KBM-7 (cell line): ENCODE measurements around the gene PREX1.

Experiments used
- DNase-seq: peaks from one replicate; pipeline ENCODE4 v3.0.0-alpha.2; 2015
- in situ Hi-C: fragments of 300-500 bp; cut with MboI; formaldehyde crosslinking; loops from 2 replicates; pipeline ENCODE4 v1.14.3; 2020; ENCODE audit warnings: low sequenced_read_pairs, low pct_unique_long_range_greater_than_20kb, mixed read lengths

The PREX1 gene

GRCh38 chr20:48661575-48662455 lies 166.0 kb downstream of the PREX1 start:
- DNase-seq: no peak
- in situ Hi-C loops: no loop called here

- DNase-seq: no peak
- in situ Hi-C loops: no loop called here
Observed at GRCh38 chr20:48660788-48661187, 167.0 kb downstream of the PREX1 start.

GRCh38 chr20:48659858-48660257 lies 167.9 kb downstream of the PREX1 start:
- DNase-seq: no peak
- in situ Hi-C loops: loop anchor here (10.0 kb wide), 1 partner anchor 235 kb away; no protein-coding TSS in a partner anchor

- in situ Hi-C loops: loop anchor here (10.0 kb wide), 1 partner anchor 236 kb away; no protein-coding TSS in a partner anchor
- no peak for DNase-seq
Observed at GRCh38 chr20:48658505-48658904, 169.3 kb downstream of the PREX1 start.

- no peak for DNase-seq
- in situ Hi-C loops: loop anchor here (10.0 kb wide), 1 partner anchor 237 kb away; no protein-coding TSS in a partner anchor
Observed at GRCh38 chr20:48658198-48658476, 169.7 kb downstream of the PREX1 start.

- in situ Hi-C loops: loop anchor here (10.0 kb wide), 1 partner anchor 237 kb away; no protein-coding TSS in a partner anchor
- DNase-seq: peak; percentile 87
Observed at GRCh38 chr20:48657426-48658197, 170.2 kb downstream of the PREX1 start.

- DNase-seq: no peak
- in situ Hi-C loops: loop anchor here (10.0 kb wide), 1 partner anchor 238 kb away; no protein-coding TSS in a partner anchor
Observed at GRCh38 chr20:48656661-48657211, 171.1 kb downstream of the PREX1 start.

- no peak for DNase-seq
- in situ Hi-C loops: loop anchor here (10.0 kb wide), 1 partner anchor 239 kb away; no protein-coding TSS in a partner anchor
Observed at GRCh38 chr20:48656137-48656536, 171.7 kb downstream of the PREX1 start.

GRCh38 chr20:48653706-48654051 lies 174.1 kb downstream of the PREX1 start:
- in situ Hi-C loops: loop anchor here (10.0 kb wide), 1 partner anchor 241 kb away; no protein-coding TSS in a partner anchor
- DNase-seq: no peak

GRCh38 chr20:48652961-48653705 lies 174.7 kb downstream of the PREX1 start:
- in situ Hi-C loops: loop anchor here (10.0 kb wide), 1 partner anchor 242 kb away; no protein-coding TSS in a partner anchor
- DNase-seq: no peak

GRCh38 chr20:48651960-48652359 lies 175.8 kb downstream of the PREX1 start:
- no peak for DNase-seq

GRCh38 chr20:48651271-48651670 lies 176.5 kb downstream of the PREX1 start:
- in situ Hi-C loops: loop anchor here (10.0 kb wide), 1 partner anchor 244 kb away; no protein-coding TSS in a partner anchor
- no peak for DNase-seq

More at GRCh38 chr20:48651960-48652359, 175.8 kb downstream of the PREX1 start:
- in situ Hi-C loops: loop anchor here (10.0 kb wide), 1 partner anchor 243 kb away; no protein-coding TSS in a partner anchor

GRCh38 chr20:48649868-48650267 lies 177.9 kb downstream of the PREX1 start:
- DNase-seq: no peak
- in situ Hi-C loops: loop anchor here (10.0 kb wide), 1 partner anchor 245 kb away; no protein-coding TSS in a partner anchor

- in situ Hi-C loops: no loop called here
- no peak for DNase-seq
Observed at GRCh38 chr20:48649104-48649626, 178.6 kb downstream of the PREX1 start.

GRCh38 chr20:48648482-48649051 lies 179.2 kb downstream of the PREX1 start:
- in situ Hi-C loops: no loop called here
- no peak for DNase-seq

- in situ Hi-C loops: no loop called here
- no peak for DNase-seq
Observed at GRCh38 chr20:48647858-48648257, 179.9 kb downstream of the PREX1 start.

GRCh38 chr20:48645666-48646065 lies 182.1 kb downstream of the PREX1 start:
- no peak for DNase-seq
- in situ Hi-C loops: no loop called here

GRCh38 chr20:48644286-48644828 lies 183.4 kb downstream of the PREX1 start:
- in situ Hi-C loops: no loop called here
- DNase-seq: no peak
